ENCODE measurements around the gene SSR3. TPM values are rescaled to one million over a fixed set of nuclear protein-coding genes. Genes with fewer than 3 reads are reported as not detected.

Gene SSR3
- total RNA-seq (100 to 1,000 TPM in 1 of 5 donors, 10 to 100 TPM in 4; 30.4 to 190 (median 77.1) TPM), polyA plus RNA-seq (10 to 100 TPM; 70.1 to 82.5 (median 76.6) TPM)
- long read RNA-seq, donor 1, transcript SSR3-201 (5 exons, 3,716 nt): major isoform, 19 of 20 reads
- long read RNA-seq, donor 1, partial matches to known transcripts: 0 of 20 reads
- long read RNA-seq, donor 1, other reads (novel, unspliced or antisense): 0 of 20 reads
- long read RNA-seq, donor 2, transcript SSR3-201 (5 exons, 3,716 nt): major isoform, 32 of 33 reads
- long read RNA-seq, donor 2, partial matches to known transcripts: 0 of 33 reads
- long read RNA-seq, donor 2, other reads (novel, unspliced or antisense): 0 of 33 reads
- long read RNA-seq, donor 3, transcript SSR3-201 (5 exons, 3,716 nt): major isoform, 23 of 23 reads
- long read RNA-seq, donor 3, partial matches to known transcripts: 0 of 23 reads
- long read RNA-seq, donor 3, other reads (novel, unspliced or antisense): 0 of 23 reads
- long read RNA-seq, donor 4, transcript SSR3-201 (5 exons, 3,716 nt): major isoform, 10 of 10 reads
- long read RNA-seq, donor 4, partial matches to known transcripts: 0 of 10 reads
- long read RNA-seq, donor 4, other reads (novel, unspliced or antisense): 0 of 10 reads
- long read RNA-seq, donor 5, transcript SSR3-201 (5 exons, 3,716 nt): major isoform, 37 of 40 reads
- long read RNA-seq, donor 5, partial matches to known transcripts: 0 of 40 reads
- long read RNA-seq, donor 5, other reads (novel, unspliced or antisense): 0 of 40 reads
- long read RNA-seq, donor 6: 0 reads
- long read RNA-seq, donor 7, transcript SSR3-201 (5 exons, 3,716 nt): major isoform, 60 of 64 reads
- long read RNA-seq, donor 7, partial matches to known transcripts: 0 of 64 reads
- long read RNA-seq, donor 7, other reads (novel, unspliced or antisense): 0 of 64 reads
- long read RNA-seq, donor 8, transcript SSR3-201 (5 exons, 3,716 nt): major isoform, 46 of 49 reads
- long read RNA-seq, donor 8, partial matches to known transcripts: 0 of 49 reads
- long read RNA-seq, donor 8, other reads (novel, unspliced or antisense): 0 of 49 reads
- long read RNA-seq, donor 9, transcript SSR3-201 (5 exons, 3,716 nt): major isoform, 54 of 56 reads
- long read RNA-seq, donor 9, partial matches to known transcripts: 0 of 56 reads
- long read RNA-seq, donor 9, other reads (novel, unspliced or antisense): 0 of 56 reads
- long read RNA-seq, donor 10, transcript SSR3-201 (5 exons, 3,716 nt): major isoform, 17 of 17 reads
- long read RNA-seq, donor 10, partial matches to known transcripts: 0 of 17 reads
- long read RNA-seq, donor 10, other reads (novel, unspliced or antisense): 0 of 17 reads

DNA sequence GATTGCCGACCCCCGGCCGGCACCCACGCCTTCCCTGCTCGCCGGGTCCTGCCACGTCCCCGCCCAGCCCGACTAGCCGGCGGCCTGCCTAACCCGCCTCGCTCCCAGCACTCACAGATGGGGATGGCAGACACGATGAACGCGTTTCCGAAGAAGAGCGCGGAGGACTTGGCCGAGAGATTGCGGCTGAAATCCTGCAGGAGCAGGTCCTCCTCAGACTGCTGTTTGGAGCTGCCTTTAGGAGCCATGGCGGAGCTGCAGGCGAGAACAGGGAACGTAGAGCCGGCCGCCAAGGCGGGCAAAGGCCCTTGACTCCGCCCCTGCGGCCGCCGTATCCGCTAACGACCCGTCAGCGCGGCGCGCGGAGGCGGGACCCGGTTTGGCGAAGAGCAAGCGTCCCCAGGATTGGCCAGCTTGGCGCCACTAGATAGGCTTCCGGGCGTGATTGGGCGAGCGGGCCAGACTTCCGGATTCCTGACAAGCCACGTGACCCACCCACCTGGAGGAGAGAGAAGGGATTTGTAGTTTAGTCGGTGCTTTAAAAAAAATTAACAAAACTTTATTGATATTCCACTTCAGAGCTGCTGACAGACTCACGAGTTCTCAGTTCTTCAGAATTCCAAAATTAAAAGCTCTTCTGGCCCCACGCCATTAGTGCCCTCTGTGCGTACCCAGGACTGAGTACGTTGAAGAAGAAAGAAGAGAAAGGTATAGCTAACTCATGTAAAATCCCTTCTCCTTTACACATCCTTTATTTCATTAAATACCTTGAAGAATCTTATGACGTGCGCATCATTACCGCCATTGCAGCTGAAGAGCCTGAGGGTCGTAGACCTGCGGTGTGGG lies at the start of gene SSR3:
Gene SSR3 (minus strand): TSS at position 276 of the 846 bp plus-strand sequence. CDS start 28 bp downstream, at position 248.
- peaks cover 0 to 29% (median 19%) of the 10 kb centered on the region in 4 donors for H3K36me3 ChIP-seq
- peak within 1 kb of the TSS; percentile 78 to 88 (median 86) for H3K4me3 ChIP-seq
- no peaks in the 10 kb centered on the region for H3K9me3 ChIP-seq
- no peaks in the 10 kb centered on the region for H3K27me3 ChIP-seq
- H3K27ac ChIP-seq: peak within 1 kb of the TSS; percentile 87 to 96 (median 92)
- peaks cover 13 to 42% (median 35%) of the 10 kb centered on the region in 4 donors for H3K4me1 ChIP-seq
- 3 to 5% (median 4%) methylated on average over 46 to 60 of the region's 60 CpGs for WGBS, 5 donors
- intact Hi-C loops (cut with DNase I; ENCODE audit: low total_unique reads): no loop called here
- no peak for TF ChIP-seq EP300 (IDR thresholded peaks at IDR 0.05)
- peak in 2 of 4 donors; percentile 43 to 84 for TF ChIP-seq POLR2A (IDR thresholded peaks at IDR 0.05)
- peak; percentile 62 to 95 (median 94) for TF ChIP-seq POLR2AphosphoS5 (IDR thresholded peaks at IDR 0.05)
- TF ChIP-seq, protein P1, sequence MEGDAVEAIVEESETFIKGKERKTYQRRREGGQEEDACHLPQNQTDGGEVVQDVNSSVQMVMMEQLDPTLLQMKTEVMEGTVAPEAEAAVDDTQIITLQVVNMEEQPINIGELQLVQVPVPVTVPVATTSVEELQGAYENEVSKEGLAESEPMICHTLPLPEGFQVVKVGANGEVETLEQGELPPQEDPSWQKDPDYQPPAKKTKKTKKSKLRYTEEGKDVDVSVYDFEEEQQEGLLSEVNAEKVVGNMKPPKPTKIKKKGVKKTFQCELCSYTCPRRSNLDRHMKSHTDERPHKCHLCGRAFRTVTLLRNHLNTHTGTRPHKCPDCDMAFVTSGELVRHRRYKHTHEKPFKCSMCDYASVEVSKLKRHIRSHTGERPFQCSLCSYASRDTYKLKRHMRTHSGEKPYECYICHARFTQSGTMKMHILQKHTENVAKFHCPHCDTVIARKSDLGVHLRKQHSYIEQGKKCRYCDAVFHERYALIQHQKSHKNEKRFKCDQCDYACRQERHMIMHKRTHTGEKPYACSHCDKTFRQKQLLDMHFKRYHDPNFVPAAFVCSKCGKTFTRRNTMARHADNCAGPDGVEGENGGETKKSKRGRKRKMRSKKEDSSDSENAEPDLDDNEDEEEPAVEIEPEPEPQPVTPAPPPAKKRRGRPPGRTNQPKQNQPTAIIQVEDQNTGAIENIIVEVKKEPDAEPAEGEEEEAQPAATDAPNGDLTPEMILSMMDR (IDR thresholded peaks at IDR 0.05): peak in 4 of 7 experiments; percentile 25 to 45 (median 35)
- DNase-seq: peak; percentile 99 to 100

DNA sequence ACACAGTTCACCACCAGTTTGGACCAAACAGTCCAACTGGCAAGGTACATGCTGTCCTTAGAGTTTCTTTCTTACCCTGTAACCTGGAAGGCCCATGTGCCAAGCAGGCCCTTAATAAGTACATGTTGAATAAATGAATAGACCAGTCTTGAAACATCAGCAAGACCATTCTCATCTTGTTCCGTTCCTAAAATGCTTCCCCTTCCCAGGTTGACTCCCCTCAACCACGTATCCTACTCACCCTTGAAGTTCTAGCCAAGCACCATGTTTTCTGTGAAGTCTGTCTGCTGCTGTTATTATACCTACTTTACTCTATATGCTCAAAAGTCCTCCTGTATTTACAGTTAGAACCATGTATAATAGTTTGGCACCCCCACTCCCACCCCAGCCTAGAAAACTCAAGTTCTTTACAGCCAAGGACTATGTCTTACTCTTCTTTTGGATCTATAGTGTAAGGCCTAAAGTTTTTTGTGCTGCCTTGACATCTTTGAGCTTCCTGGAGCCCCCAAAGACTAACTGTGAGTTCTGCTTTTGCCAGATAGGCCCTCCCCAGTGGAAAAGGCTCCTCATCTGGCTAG lies 49.2 kb upstream of the SSR3 start:
- H3K4me3 ChIP-seq: no peak overlapping the region
- peak overlapping the region in 1 of 5 donors; percentile 50 for H3K27ac ChIP-seq
- DNase-seq: no peak
- no peaks in the 10 kb centered on the region for H3K27me3 ChIP-seq
- TF ChIP-seq EP300 (IDR thresholded peaks at IDR 0.05) (no peak), POLR2A (IDR thresholded peaks at IDR 0.05) (no peak), POLR2AphosphoS5 (IDR thresholded peaks at IDR 0.05) (no peak)
- TF ChIP-seq, protein P1 (IDR thresholded peaks at IDR 0.05): no peak
- H3K4me1 ChIP-seq: peaks cover 0 to 21% (median 12%) of the 10 kb centered on the region in 4 donors
- 95 to 100% (median 98%) methylated on average over 2 of the region's 2 CpGs for WGBS, 5 donors
- no peaks in the 10 kb centered on the region for H3K36me3 ChIP-seq
- H3K9me3 ChIP-seq: no peaks in the 10 kb centered on the region
- intact Hi-C loops (cut with DNase I; ENCODE audit: low total_unique reads): no loop called here

DNA sequence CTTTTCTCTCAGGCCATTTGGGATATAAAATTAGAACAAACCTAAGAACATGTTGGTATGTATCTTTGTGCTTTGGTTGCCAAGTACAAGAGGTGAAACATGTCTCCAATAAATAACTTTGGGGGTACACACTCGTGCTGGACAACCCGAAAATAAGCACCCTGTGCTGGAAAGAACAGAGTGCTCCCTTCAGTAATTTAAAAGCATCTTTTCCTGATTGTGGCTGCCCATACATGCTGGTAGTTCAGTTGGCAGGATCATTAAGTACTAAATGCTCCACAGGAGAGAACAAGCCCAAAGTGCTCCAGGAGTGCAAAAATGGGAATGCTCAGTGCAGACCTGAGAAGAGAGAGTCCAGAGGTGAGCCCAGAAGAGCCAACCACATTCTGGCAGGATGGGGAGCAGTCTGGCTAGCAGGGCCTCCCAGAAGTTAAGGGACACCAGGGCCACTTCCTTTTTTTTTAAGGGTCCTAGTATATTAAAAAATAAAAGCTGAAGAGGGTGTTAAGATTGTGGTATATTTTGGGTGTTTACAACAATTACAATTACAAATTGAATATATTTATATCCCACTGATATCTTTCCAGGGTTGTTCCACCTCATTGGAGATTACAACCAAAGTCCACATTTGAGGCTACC lies 48.6 kb upstream of the SSR3 start:
- H3K4me3 ChIP-seq: no peak overlapping the region
- peak overlapping the region in 1 of 5 donors; percentile 50 for H3K27ac ChIP-seq
- intact Hi-C loops (cut with DNase I; ENCODE audit: low total_unique reads): no loop called here
- WGBS, 5 donors: 81 to 95% (median 89%) methylated on average over 2 of the region's 2 CpGs
- TF ChIP-seq POLR2A (IDR thresholded peaks at IDR 0.05): no peak
- TF ChIP-seq, protein P1 (IDR thresholded peaks at IDR 0.05): no peak
- TF ChIP-seq POLR2AphosphoS5 (IDR thresholded peaks at IDR 0.05): no peak
- no peak for TF ChIP-seq EP300 (IDR thresholded peaks at IDR 0.05)
- no peak for DNase-seq
- no peaks in the 10 kb centered on the region for H3K36me3 ChIP-seq
- H3K9me3 ChIP-seq: no peaks in the 10 kb centered on the region
- peaks cover 0 to 21% (median 12%) of the 10 kb centered on the region in 4 donors for H3K4me1 ChIP-seq
- H3K27me3 ChIP-seq: no peaks in the 10 kb centered on the region

Data from stomach (tissue), 19 donors.